HCT116 (cell line): ENCODE results near the gene SEC22A. TPM values are rescaled to one million over a fixed set of nuclear protein-coding genes. Genes with fewer than 3 reads are reported as not detected.

Experiments
- ATAC-seq: fragments of 200-7000 bp; cut with Tn5 transposase; 2 replicates; pipeline ENCODE4 v1.9.1; 2020; ENCODE audit warnings: mild to moderate bottlenecking, moderate library complexity
- BruUV-seq: library from RNA; stranded (reverse); fragments of 400-500 nt; replicated peaks from 2 replicates; lab custom pipeline; 2021; lab: Mats Ljungman, UMichigan
- CTCF ChIA-PET: fragments of 300-600 bp; sonication (Branson Sonifier 250); formaldehyde crosslinking; loops from one replicate; lab custom pipeline; 2021; ENCODE audit warnings: antibody characterized with exemption; lab: Charles Lee
- POLR2A ChIA-PET: fragments of 300-600, 350-600 bp; sonication (Branson Sonifier 250); formaldehyde crosslinking; loops from one replicate; lab custom pipeline; 2021; ENCODE audit warnings: antibody characterized with exemption; lab: Charles Lee
- RAD21 ChIA-PET, 2 experiments: fragments of 300-600 bp; sonication (Branson Sonifier 250); formaldehyde crosslinking; loops; one replicate each; lab custom pipeline; 2023; ENCODE audit warnings: low total read pairs in 2 of 2; ENCODE audit not compliant: uncharacterized antibody in 2 of 2, unreplicated experiment in 2 of 2, low non-redundant PET in 1 of 2; lab: Charles Lee
- DNase-seq: peaks from one replicate; pipeline ENCODE4 v3.0.0-alpha.2; 2010; ENCODE audit warnings: low read depth, low spot score
- H2AFZ ChIP-seq: fragments of 200-600 bp; shearing (Covaris generic), sonication (generic); 2 replicates; pipeline ENCODE4 v1.6.1; 2017; ENCODE audit warnings: low read depth, mixed run types, mixed read lengths, antibody characterized with exemption, low read length; ENCODE audit not compliant: poor library complexity, severe bottlenecking
- H3K27ac ChIP-seq: 2 replicates; pipeline ENCODE4 v1.5.1; 2012; ENCODE audit warnings: low read depth, low read length
- H3K27me3 ChIP-seq: fragments of 200-600 bp; sonication (generic); 2 replicates; pipeline ENCODE4 v1.6.1; 2016; ENCODE audit warnings: mixed run types, low read length, mixed read lengths; ENCODE audit not compliant: insufficient read depth
- H3K36me3 ChIP-seq, 2 experiments: fragments of 200-500 bp in 1 of 2; fragments of 200-600 bp in 1 of 2; sonication (Bioruptor generic) in 1 of 2; sonication (generic) in 1 of 2; 2 replicates each; pipeline versions ENCODE4 v1.5.1 to v1.6.1; 2014 to 2016; ENCODE audit warnings: low read length in 2 of 2, inconsistent platforms in 1 of 2, mixed read lengths in 1 of 2, mixed run types in 1 of 2; ENCODE audit not compliant: insufficient read depth in 2 of 2, control insufficient read depth in 1 of 2
- H3K4me1 ChIP-seq, 2 experiments: fragments of 200-600 bp in 1 of 2; sonication (generic) in 1 of 2; 2 replicates each; pipeline versions ENCODE4 v1.5.1 to v1.6.1; 2012 to 2017; ENCODE audit warnings: low read length in 2 of 2, inconsistent platforms in 1 of 2, mild to moderate bottlenecking in 1 of 2, mixed read lengths in 1 of 2, mixed run types in 1 of 2, moderate library complexity in 1 of 2; ENCODE audit not compliant: insufficient read depth in 2 of 2, control insufficient read depth in 1 of 2
- H3K4me2 ChIP-seq: fragments of 200-600 bp; sonication (generic); 2 replicates; pipeline ENCODE4 v1.6.1; 2017; ENCODE audit warnings: mixed run types, low read length, mixed read lengths
- H3K4me3 ChIP-seq, 2 experiments: fragments of 200-600 bp in 1 of 2; sonication (generic) in 1 of 2; replicated peaks in 1 of 2; 2 replicates each; pipeline ENCODE4 v1.5.1; 2011 to 2016; ENCODE audit warnings: low read length in 2 of 2, control low read depth in 1 of 2, low read depth in 1 of 2, mild to moderate bottlenecking in 1 of 2, mixed read lengths in 1 of 2, mixed run types in 1 of 2
- H3K79me2 ChIP-seq: fragments of 200-600 bp; sonication (generic); 2 replicates; pipeline ENCODE4 v1.6.1; 2017; ENCODE audit warnings: mild to moderate bottlenecking, mixed run types, low read length, moderate library complexity, mixed read lengths; ENCODE audit not compliant: insufficient read depth
- H3K9ac ChIP-seq: fragments of 200-600 bp; sonication (generic); 2 replicates; pipeline ENCODE4 v1.6.1; 2016; ENCODE audit warnings: low read length, mixed read lengths
- H3K9me2 ChIP-seq: fragments of 200-600 bp; sonication (generic), shearing (Covaris generic); 2 replicates; pipeline ENCODE4 v1.6.1; 2017; ENCODE audit warnings: mixed run types, mild to moderate bottlenecking, moderate library complexity; ENCODE audit not compliant: insufficient read depth
- H3K9me3 ChIP-seq, 2 experiments: fragments of 200-500 bp in 1 of 2; fragments of 200-600 bp in 1 of 2; sonication (Bioruptor generic) in 1 of 2; sonication (generic) in 1 of 2; 2 replicates each; pipeline ENCODE4 v1.6.1; 2014 to 2017; ENCODE audit warnings: low read length in 2 of 2, mixed read lengths in 2 of 2, inconsistent platforms in 1 of 2, low read depth in 1 of 2, mild to moderate bottlenecking in 1 of 2, mixed run types in 1 of 2, moderate library complexity in 1 of 2; ENCODE audit not compliant: control insufficient read depth in 1 of 2, insufficient read depth in 1 of 2
- H4K20me1 ChIP-seq: fragments of 200-600 bp; sonication (generic), shearing (Covaris generic); 2 replicates; pipeline ENCODE4 v1.6.1; 2017; ENCODE audit warnings: mixed run types, mild to moderate bottlenecking, moderate library complexity; ENCODE audit not compliant: insufficient read depth
- ATF3 ChIP-seq: IDR thresholded peaks from 2 replicates; pipeline ENCODE4 v1.6.1; 2012
- ELF1 ChIP-seq: IDR thresholded peaks from 2 replicates; pipeline ENCODE4 v1.6.1; 2012; ENCODE audit warnings: low read depth, borderline replicate concordance
- EZH2 ChIP-seq: fragments of 200-600 bp; sonication (generic); IDR thresholded peaks from 2 replicates; pipeline ENCODE4 v1.6.1; 2017; ENCODE audit warnings: antibody characterized with exemption, mixed run types
- EZH2phosphoT487 ChIP-seq: fragments of 200-600 bp; IDR thresholded peaks from 2 replicates; pipeline ENCODE4 v1.6.1; 2018; ENCODE audit warnings: antibody characterized with exemption, borderline replicate concordance
- FOSL1 ChIP-seq: IDR thresholded peaks from 2 replicates; pipeline ENCODE4 v1.6.1; 2012; ENCODE audit warnings: low read depth
- JUND ChIP-seq: IDR thresholded peaks from 2 replicates; pipeline ENCODE4 v1.6.1; 2012
- RAD21 ChIP-seq: IDR thresholded peaks from 2 replicates; pipeline ENCODE4 v1.6.1; 2012; ENCODE audit warnings: low read depth, mild to moderate bottlenecking
- REST ChIP-seq: IDR thresholded peaks from 2 replicates; pipeline ENCODE4 v1.6.1; 2012; ENCODE audit warnings: low read depth
- SIN3A ChIP-seq: IDR thresholded peaks from 2 replicates; pipeline ENCODE4 v1.6.1; 2012; ENCODE audit warnings: low read depth
- SRF ChIP-seq: IDR thresholded peaks from 2 replicates; pipeline ENCODE4 v1.6.1; 2012; ENCODE audit warnings: low read depth
- TCF7L2 ChIP-seq: IDR thresholded peaks from 2 replicates; pipeline ENCODE4 v1.7.0; 2011; ENCODE audit warnings: borderline replicate concordance, inconsistent platforms; ENCODE audit not compliant: insufficient read depth, insufficient read length; ENCODE audit errors: extremely low read depth
- YY1 ChIP-seq: IDR thresholded peaks from 2 replicates; pipeline ENCODE4 v1.6.1; 2011; ENCODE audit warnings: low read length, low read depth, moderate library complexity, mild to moderate bottlenecking; ENCODE audit not compliant: insufficient replicate concordance; ENCODE audit errors: extremely low read depth
- ZNF274 ChIP-seq: fragments of 200-500 bp; sonication (Bioruptor generic); IDR thresholded peaks from 2 replicates; pipeline ENCODE4 v1.6.1; 2014; ENCODE audit warnings: mild to moderate bottlenecking, low read depth, low read length, inconsistent platforms
- intact Hi-C: fragments of 100-400 bp; cut with micrococcal nuclease; formaldehyde crosslinking; loops from 2 replicates; pipeline ENCODE4 v1.10.0; 2022
- total RNA-seq: library from RNA; stranded (reverse); gene quantifications from one replicate; pipeline ENCODE4 v1.2.1, GENCODE V29; 2021; ENCODE audit not compliant: unreplicated experiment
- TF ChIP-seq, protein P1 (sequence below), 3 experiments: fragments of 200-600 bp in 1 of 3; sonication (generic) in 1 of 3; IDR thresholded peaks in 2 of 3; conservative IDR thresholded peaks in 1 of 3; 2 replicates each; pipeline ENCODE4 v1.5.1; 2012 to 2017; ENCODE audit warnings: low read depth in 2 of 3, low read length in 2 of 3, antibody characterized with exemption in 1 of 3, borderline replicate concordance in 1 of 3, control low read depth in 1 of 3, mild to moderate bottlenecking in 1 of 3, mixed read lengths in 1 of 3, mixed run types in 1 of 3, moderate library complexity in 1 of 3; ENCODE audit not compliant: insufficient read depth in 1 of 3
- TF ChIP-seq, protein P2 (sequence below): IDR thresholded peaks from 2 replicates; pipeline ENCODE4 v1.6.1; 2012

Gene SEC22A
- total RNA-seq, 1 experiment from 2014 or later, result 10.6 TPM

- Histone ChIP-seq H3K27me3 (no peaks in the 10 kb centered on the region), H3K79me2 (no peaks in the 10 kb centered on the region), H3K36me3 (peaks cover 21 to 51% of the 10 kb centered on the region in 2 experiments), H3K4me3 (no peak overlapping the region), H3K9me3 (no peaks in the 10 kb centered on the region), H3K9ac (no peak overlapping the region), H4K20me1 (no peaks in the 10 kb centered on the region; the same call in 1 of the 2 replicates), H2AFZ (no peak overlapping the region)
- DNase-seq, result no peak
- RAD21 ChIA-PET, result no interaction called here
- TF ChIP-seq ELF1 (no peak), YY1 (no peak), REST (no peak), ATF3 (no peak), JUND (no peak), SIN3A (no peak), RAD21 (no peak), ZNF274 (no peak), EZH2phosphoT487 (no peak), FOSL1 (no peak), EZH2 (no peak), TCF7L2 (no peak), SRF (no peak)
- TF ChIP-seq, protein P1, sequence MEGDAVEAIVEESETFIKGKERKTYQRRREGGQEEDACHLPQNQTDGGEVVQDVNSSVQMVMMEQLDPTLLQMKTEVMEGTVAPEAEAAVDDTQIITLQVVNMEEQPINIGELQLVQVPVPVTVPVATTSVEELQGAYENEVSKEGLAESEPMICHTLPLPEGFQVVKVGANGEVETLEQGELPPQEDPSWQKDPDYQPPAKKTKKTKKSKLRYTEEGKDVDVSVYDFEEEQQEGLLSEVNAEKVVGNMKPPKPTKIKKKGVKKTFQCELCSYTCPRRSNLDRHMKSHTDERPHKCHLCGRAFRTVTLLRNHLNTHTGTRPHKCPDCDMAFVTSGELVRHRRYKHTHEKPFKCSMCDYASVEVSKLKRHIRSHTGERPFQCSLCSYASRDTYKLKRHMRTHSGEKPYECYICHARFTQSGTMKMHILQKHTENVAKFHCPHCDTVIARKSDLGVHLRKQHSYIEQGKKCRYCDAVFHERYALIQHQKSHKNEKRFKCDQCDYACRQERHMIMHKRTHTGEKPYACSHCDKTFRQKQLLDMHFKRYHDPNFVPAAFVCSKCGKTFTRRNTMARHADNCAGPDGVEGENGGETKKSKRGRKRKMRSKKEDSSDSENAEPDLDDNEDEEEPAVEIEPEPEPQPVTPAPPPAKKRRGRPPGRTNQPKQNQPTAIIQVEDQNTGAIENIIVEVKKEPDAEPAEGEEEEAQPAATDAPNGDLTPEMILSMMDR (IDR thresholded peaks at IDR 0.05 in 2 of 3, conservative IDR thresholded peaks at IDR 0.05 in 1 of 3; ENCODE audit: borderline replicate concordance in 1 of 3, insufficient read depth in 1 of 3, low read depth in 2 of 3, low read length in 2 of 3), result no peak
- TF ChIP-seq, protein P2, sequence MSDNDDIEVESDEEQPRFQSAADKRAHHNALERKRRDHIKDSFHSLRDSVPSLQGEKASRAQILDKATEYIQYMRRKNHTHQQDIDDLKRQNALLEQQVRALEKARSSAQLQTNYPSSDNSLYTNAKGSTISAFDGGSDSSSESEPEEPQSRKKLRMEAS, result no peak
- TF ChIP-seq, all 23 proteins: peak for 0
- ATAC-seq, result no peak
- H3K27ac ChIP-seq, result no peak overlapping the region
- no TSS peak for BruUV-seq
- no peaks in the 10 kb centered on the region for H3K9me2 ChIP-seq
- H3K4me1 ChIP-seq, result no peaks in the 10 kb centered on the region
- intact Hi-C loops, result no loop called here
- ChIA-PET CTCF (no interaction called here), POLR2A (no interaction called here)
- no peak overlapping the region for H3K4me2 ChIP-seq
These were observed 41.7 kb upstream of the SEC22A start for GRCh38 chr3:123159926-123160635.
